ENCODE measurements around the gene PRKAR2B. TPM values are rescaled to one million over a fixed set of nuclear protein-coding genes. Genes with fewer than 3 reads are reported as not detected.

The PRKAR2B gene
- polyA plus RNA-seq, 1 of the 3 experiments (the other 2 are of a cell fraction): 17.3 TPM

DNA sequence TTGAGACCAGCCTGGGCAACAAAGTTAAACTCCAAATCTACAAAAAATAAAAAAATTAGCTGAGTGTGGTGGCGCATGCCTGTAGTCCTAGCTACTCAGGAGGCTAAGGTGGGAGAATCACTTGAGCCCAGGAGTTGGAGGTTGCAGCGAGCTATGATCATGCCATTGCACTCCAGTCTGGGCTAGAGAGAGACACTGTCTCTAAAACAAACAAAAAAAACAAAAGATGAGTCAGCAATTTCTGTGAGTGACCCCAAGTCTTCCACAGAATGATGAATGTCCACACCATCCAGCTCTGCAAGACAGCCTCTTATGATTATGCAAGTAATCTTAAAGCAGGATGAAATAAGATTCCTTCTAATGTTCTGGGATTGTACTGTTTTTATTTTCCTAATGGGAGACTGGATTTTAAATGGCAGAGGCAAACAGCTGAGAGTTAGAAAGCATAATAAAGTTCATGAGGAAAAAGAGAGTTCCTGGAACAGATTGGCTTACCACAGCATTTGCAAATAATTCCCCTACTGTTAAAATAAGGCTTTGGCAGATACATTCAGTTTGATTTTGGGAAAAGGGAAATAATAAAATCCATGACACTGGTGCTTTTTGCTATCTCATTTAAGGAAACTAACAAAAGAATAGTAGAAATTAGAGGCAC lies 18.9 kb upstream of the PRKAR2B start:
- no peaks in the 10 kb centered on the region for H3K27me3 ChIP-seq (ENCODE audit: insufficient read depth)
- no peak overlapping the region for H2AFZ ChIP-seq (ENCODE audit: low read depth)
- 96% methylated on average over 2 of the region's 2 CpGs for WGBS (ENCODE audit: low lambda C conversion rate)
- H3K9me2 ChIP-seq: no peaks in the 10 kb centered on the region
- H3K9ac ChIP-seq: no peak overlapping the region
- H3K4me3 ChIP-seq (ENCODE audit: low read depth in 2 of 2, low read length in 1 of 2): no peak overlapping the region
- ChIA-PET CTCF (interaction anchor here (1.0 to 2.5 kb wide), 4 partner anchors 12 to 124 kb away, joined by 3 to 8 read pairs (median 5); no protein-coding TSS in a partner anchor), POLR2A (no interaction called here)
- peaks cover 7% of the 10 kb centered on the region; the same call in 1 of the 2 replicates for H3K9me3 ChIP-seq
- H3F3A ChIP-seq (replicated peaks; ENCODE audit: insufficient read depth): no peaks in the 10 kb centered on the region
- H3K36me3 ChIP-seq (replicated peaks in 1 of 2; ENCODE audit: control insufficient read depth in 1 of 2, insufficient read depth in 2 of 2, low read length in 1 of 2): no peaks in the 10 kb centered on the region
- no peak for TF ChIP-seq FOXJ3 (CRISPR knock-in tag; IDR thresholded peaks at IDR 0.05)
- TF ChIP-seq, protein P1, sequence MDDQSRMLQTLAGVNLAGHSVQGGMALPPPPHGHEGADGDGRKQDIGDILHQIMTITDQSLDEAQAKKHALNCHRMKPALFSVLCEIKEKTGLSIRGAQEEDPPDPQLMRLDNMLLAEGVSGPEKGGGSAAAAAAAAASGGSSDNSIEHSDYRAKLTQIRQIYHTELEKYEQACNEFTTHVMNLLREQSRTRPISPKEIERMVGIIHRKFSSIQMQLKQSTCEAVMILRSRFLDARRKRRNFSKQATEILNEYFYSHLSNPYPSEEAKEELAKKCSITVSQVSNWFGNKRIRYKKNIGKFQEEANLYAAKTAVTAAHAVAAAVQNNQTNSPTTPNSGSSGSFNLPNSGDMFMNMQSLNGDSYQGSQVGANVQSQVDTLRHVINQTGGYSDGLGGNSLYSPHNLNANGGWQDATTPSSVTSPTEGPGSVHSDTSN (IDR thresholded peaks at IDR 0.05): peak; percentile 38
- H3K27ac ChIP-seq (ENCODE audit: low read depth in 2 of 2, low read length in 1 of 2): no peak overlapping the region; a peak in 1 of 4 replicates
- no peak overlapping the region for H3K4me2 ChIP-seq
- DNase-seq: no peak
- H3K79me2 ChIP-seq (ENCODE audit: insufficient read depth): no peaks in the 10 kb centered on the region
- no peaks in the 10 kb centered on the region for H4K20me1 ChIP-seq (ENCODE audit: insufficient read depth)
- peaks cover 6 to 8% of the 10 kb centered on the region in 2 experiments; a peak in 3 of 4 replicates for H3K4me1 ChIP-seq (ENCODE audit: control insufficient read depth in 1 of 2, insufficient read depth in 2 of 2, low read depth in 1 of 2, low read length in 1 of 2)

DNA sequence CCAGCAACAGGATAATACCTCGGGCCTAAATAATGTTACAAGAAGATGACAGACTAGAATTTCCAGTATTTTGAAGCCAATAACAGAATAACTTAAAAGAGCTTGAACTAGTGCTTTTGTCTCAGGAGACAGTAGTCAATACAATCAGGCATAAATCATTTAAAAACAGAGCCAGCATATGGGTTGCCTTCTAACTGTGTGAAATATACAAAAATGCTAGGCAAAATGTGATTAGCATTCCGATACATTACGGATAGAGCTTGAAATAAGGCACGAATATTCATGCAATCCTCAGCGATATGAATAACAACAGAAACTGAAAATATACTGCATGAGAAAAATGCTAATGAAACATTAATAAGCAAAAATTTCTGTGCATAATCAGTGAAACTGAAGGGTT lies 18.3 kb upstream of the PRKAR2B start:
- H3K9me2 ChIP-seq: no peaks in the 10 kb centered on the region
- WGBS (ENCODE audit: low lambda C conversion rate): 92% methylated on average over 5 of the region's 5 CpGs
- no peak overlapping the region for H3K27ac ChIP-seq (ENCODE audit: low read depth in 2 of 2, low read length in 1 of 2)
- TF ChIP-seq FOXM1 (IDR thresholded peaks at IDR 0.05; ENCODE audit: low read depth) (no peak), RAD21 (IDR thresholded peaks at IDR 0.05; ENCODE audit: low read length) (no peak), POLR2AphosphoS5 (IDR thresholded peaks at IDR 0.05; ENCODE audit: low read depth, low read length) (no peak), MXI1 (IDR thresholded peaks at IDR 0.05; ENCODE audit: low read depth, low read length) (no peak), EP300 (IDR thresholded peaks at IDR 0.05; ENCODE audit: borderline replicate concordance in 1 of 2, low read depth in 1 of 2, low read length in 1 of 2) (no peak), RCOR1 (IDR thresholded peaks at IDR 0.05; ENCODE audit: low read length) (no peak), CHD2 (IDR thresholded peaks at IDR 0.05; ENCODE audit: low read length, partially characterized antibody) (no peak), RFX5 (IDR thresholded peaks at IDR 0.05; ENCODE audit: low read length) (no peak), NFIC (IDR thresholded peaks at IDR 0.05; ENCODE audit: borderline replicate concordance) (no peak), GABPA (IDR thresholded peaks at IDR 0.05; ENCODE audit: low read depth) (no peak), YY1 (IDR thresholded peaks at IDR 0.05; ENCODE audit: low read depth) (no peak), SMC3 (IDR thresholded peaks at IDR 0.05; ENCODE audit: low read depth, low read length) (no peak), EZH2phosphoT487 (IDR thresholded peaks at IDR 0.05; ENCODE audit: borderline replicate concordance, low read depth) (no peak), JUND (IDR thresholded peaks at IDR 0.05) (no peak), GATA2 (CRISPR knock-in tag; IDR thresholded peaks at IDR 0.05) (no peak), ELF1 (IDR thresholded peaks at IDR 0.05) (no peak)
- TF ChIP-seq, protein P2, sequence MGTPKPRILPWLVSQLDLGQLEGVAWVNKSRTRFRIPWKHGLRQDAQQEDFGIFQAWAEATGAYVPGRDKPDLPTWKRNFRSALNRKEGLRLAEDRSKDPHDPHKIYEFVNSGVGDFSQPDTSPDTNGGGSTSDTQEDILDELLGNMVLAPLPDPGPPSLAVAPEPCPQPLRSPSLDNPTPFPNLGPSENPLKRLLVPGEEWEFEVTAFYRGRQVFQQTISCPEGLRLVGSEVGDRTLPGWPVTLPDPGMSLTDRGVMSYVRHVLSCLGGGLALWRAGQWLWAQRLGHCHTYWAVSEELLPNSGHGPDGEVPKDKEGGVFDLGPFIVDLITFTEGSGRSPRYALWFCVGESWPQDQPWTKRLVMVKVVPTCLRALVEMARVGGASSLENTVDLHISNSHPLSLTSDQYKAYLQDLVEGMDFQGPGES (IDR thresholded peaks at IDR 0.05; ENCODE audit: low read depth, low read length): no peak
- TF ChIP-seq, protein P3, sequence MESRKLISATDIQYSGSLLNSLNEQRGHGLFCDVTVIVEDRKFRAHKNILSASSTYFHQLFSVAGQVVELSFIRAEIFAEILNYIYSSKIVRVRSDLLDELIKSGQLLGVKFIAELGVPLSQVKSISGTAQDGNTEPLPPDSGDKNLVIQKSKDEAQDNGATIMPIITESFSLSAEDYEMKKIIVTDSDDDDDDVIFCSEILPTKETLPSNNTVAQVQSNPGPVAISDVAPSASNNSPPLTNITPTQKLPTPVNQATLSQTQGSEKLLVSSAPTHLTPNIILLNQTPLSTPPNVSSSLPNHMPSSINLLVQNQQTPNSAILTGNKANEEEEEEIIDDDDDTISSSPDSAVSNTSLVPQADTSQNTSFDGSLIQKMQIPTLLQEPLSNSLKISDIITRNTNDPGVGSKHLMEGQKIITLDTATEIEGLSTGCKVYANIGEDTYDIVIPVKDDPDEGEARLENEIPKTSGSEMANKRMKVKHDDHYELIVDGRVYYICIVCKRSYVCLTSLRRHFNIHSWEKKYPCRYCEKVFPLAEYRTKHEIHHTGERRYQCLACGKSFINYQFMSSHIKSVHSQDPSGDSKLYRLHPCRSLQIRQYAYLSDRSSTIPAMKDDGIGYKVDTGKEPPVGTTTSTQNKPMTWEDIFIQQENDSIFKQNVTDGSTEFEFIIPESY (IDR thresholded peaks at IDR 0.05; ENCODE audit: borderline replicate concordance, low read depth): no peak
- TF ChIP-seq, protein P4, sequence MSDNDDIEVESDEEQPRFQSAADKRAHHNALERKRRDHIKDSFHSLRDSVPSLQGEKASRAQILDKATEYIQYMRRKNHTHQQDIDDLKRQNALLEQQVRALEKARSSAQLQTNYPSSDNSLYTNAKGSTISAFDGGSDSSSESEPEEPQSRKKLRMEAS (IDR thresholded peaks at IDR 0.05; ENCODE audit: low read depth): no peak
- TF ChIP-seq, protein P1 (IDR thresholded peaks at IDR 0.05): no peak
- no peak overlapping the region for H3K4me3 ChIP-seq (ENCODE audit: low read depth in 2 of 2, low read length in 1 of 2)
- ChIA-PET CTCF (interaction anchor here (1.5 to 2.5 kb wide), 2 partner anchors 12 to 79 kb away, joined by 3 to 8 read pairs; no protein-coding TSS in a partner anchor), POLR2A (no interaction called here)
- no peak for DNase-seq
- peaks cover 6 to 8% of the 10 kb centered on the region in 2 experiments; a peak in 3 of 4 replicates for H3K4me1 ChIP-seq (ENCODE audit: control insufficient read depth in 1 of 2, insufficient read depth in 2 of 2, low read depth in 1 of 2, low read length in 1 of 2)
- no peaks in the 10 kb centered on the region for H3F3A ChIP-seq (replicated peaks; ENCODE audit: insufficient read depth)
- no peaks in the 10 kb centered on the region for H4K20me1 ChIP-seq (ENCODE audit: insufficient read depth)
- H3K9ac ChIP-seq: no peak overlapping the region
- no peaks in the 10 kb centered on the region for H3K79me2 ChIP-seq (ENCODE audit: insufficient read depth)
- H3K27me3 ChIP-seq (ENCODE audit: insufficient read depth): no peaks in the 10 kb centered on the region
- no peaks in the 10 kb centered on the region for H3K36me3 ChIP-seq (replicated peaks in 1 of 2; ENCODE audit: control insufficient read depth in 1 of 2, insufficient read depth in 2 of 2, low read length in 1 of 2)
- peaks cover 7% of the 10 kb centered on the region; the same call in 1 of the 2 replicates for H3K9me3 ChIP-seq
- H3K4me2 ChIP-seq: no peak overlapping the region
- H2AFZ ChIP-seq (ENCODE audit: low read depth): no peak overlapping the region

Data from SK-N-SH (cell line).